Airway epithelial cell (primary cell): ENCODE data around the gene HFM1. TPM values are rescaled to one million over a fixed set of nuclear protein-coding genes. Genes with fewer than 3 reads are reported as not detected.

Experiments used
- total RNA-seq: library from RNA; depleted of rRNA; stranded (reverse); fragments of >200 nt; gene quantifications from 2 replicates; pipeline ENCODE4 v1.2.3, GENCODE V29; 2015

Gene HFM1
- 0.07 TPM in 1 of 2 replicates, not detected in the other for total RNA-seq

GRCh38 chr1:91404151-91405012, at the start of gene HFM1:
Gene HFM1 (minus strand): TSS chr1:91404837. CDS start chr1:91401082, 3,755 bp downstream.

Other genes starting within 250 kb of the HFM1 start
- 8.0 and 9.0 TPM in 2 replicates for gene CDC7, start 96.0 kb upstream of the HFM1 start, total RNA-seq